ENCODE results near the gene HEBP2.

The HEBP2 gene

DNA sequence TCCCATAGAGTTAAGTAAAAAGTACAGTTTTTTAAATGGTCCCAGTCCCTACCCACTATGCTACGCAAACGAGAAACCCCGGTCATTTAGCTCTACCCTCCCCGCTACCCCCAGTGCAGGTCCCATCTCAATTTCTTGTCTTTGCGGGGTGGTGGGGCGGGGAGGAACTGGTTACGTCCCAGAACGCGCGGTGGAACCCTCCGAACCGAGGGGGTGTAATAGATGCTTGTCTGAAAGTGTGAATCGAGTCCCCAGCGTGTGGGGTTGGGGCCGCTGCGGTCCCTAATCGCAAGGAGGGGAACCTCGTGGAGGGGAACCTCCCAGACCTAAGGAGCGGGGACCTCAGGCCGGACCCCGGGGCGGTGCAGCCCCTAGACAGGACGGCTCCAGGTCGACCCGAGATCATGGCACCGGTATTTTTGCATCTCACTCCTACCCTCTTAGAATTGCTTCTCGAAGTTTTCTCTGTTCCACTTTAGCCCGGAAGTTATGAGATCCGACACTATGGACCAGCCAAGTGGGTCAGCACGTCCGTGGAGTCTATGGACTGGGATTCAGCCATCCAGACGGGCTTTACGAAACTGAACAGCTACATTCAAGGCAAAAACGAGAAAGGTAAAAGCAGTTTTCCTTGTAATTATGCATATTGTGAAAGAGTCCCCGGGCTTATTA, 779 bp downstream of the HEBP2 start:
- DNase-seq (ENCODE audit: low read depth in 2 of 2) = peak in 1 of 2 donors; percentile 20
- H3K4me3 ChIP-seq (replicated peaks in 1 of 2; ENCODE audit: low read depth in 2 of 2, low read length in 2 of 2) = peak overlapping the region; percentile 59 to 78
- TF ChIP-seq, protein P1, sequence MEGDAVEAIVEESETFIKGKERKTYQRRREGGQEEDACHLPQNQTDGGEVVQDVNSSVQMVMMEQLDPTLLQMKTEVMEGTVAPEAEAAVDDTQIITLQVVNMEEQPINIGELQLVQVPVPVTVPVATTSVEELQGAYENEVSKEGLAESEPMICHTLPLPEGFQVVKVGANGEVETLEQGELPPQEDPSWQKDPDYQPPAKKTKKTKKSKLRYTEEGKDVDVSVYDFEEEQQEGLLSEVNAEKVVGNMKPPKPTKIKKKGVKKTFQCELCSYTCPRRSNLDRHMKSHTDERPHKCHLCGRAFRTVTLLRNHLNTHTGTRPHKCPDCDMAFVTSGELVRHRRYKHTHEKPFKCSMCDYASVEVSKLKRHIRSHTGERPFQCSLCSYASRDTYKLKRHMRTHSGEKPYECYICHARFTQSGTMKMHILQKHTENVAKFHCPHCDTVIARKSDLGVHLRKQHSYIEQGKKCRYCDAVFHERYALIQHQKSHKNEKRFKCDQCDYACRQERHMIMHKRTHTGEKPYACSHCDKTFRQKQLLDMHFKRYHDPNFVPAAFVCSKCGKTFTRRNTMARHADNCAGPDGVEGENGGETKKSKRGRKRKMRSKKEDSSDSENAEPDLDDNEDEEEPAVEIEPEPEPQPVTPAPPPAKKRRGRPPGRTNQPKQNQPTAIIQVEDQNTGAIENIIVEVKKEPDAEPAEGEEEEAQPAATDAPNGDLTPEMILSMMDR (IDR thresholded peaks at IDR 0.05; ENCODE audit: low read depth, low read length) = no peak

DNA sequence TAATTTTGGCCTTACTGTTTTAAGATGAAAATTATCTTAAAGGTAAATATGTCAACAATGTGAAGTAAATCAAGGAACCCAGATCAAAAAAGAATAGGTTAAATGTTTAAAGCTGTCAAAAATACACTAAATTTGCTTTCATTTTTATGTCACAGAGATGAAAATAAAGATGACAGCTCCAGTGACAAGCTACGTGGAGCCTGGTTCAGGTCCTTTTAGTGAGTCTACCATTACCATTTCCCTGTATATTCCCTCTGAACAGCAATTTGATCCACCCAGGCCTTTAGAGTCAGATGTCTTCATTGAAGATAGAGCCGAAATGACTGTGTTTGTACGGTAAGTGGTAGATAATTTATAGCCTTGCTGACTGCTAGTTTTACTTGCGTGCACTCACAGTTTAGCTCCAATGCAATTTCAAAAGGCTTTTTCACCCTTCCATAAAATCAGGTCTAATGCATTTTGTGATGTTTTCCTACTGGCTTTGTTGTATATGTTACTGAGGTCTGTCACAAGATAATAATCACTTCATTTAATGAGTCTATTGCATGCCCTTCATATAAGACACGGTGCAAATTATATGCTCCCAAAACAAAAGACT, 1.9 kb downstream of the HEBP2 start:
- TF ChIP-seq, protein P1 (IDR thresholded peaks at IDR 0.05; ENCODE audit: low read depth, low read length) = no peak
- no peak overlapping the region for H3K4me3 ChIP-seq (replicated peaks in 1 of 2; ENCODE audit: low read depth in 2 of 2, low read length in 2 of 2)
- DNase-seq (ENCODE audit: low read depth in 2 of 2) = no peak

DNA sequence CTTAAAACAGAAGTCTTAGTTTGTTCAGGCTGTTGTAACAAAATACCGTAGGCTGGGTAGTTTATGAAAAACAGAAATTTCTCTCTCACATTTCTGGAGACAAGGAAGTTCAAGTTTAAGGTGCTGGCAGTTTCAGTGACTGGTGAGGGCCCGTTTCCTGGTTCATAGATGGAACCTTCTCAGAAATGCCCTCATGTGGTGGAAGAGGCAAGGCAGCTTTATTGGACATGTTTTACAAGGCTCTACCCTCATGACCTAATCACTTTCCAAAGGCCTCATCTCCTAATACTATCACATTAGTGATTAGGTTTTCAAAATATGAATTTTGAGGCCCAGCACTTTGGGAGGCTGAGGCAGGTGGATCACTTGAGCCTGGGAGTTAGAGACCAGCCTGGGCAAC, 2.4 kb downstream of the HEBP2 start:
- no peak overlapping the region for H3K4me3 ChIP-seq (replicated peaks in 1 of 2; ENCODE audit: low read depth in 2 of 2, low read length in 2 of 2)
- TF ChIP-seq, protein P1 (IDR thresholded peaks at IDR 0.05; ENCODE audit: low read depth, low read length) = no peak
- no peak for DNase-seq (ENCODE audit: low read depth in 2 of 2)

DNA sequence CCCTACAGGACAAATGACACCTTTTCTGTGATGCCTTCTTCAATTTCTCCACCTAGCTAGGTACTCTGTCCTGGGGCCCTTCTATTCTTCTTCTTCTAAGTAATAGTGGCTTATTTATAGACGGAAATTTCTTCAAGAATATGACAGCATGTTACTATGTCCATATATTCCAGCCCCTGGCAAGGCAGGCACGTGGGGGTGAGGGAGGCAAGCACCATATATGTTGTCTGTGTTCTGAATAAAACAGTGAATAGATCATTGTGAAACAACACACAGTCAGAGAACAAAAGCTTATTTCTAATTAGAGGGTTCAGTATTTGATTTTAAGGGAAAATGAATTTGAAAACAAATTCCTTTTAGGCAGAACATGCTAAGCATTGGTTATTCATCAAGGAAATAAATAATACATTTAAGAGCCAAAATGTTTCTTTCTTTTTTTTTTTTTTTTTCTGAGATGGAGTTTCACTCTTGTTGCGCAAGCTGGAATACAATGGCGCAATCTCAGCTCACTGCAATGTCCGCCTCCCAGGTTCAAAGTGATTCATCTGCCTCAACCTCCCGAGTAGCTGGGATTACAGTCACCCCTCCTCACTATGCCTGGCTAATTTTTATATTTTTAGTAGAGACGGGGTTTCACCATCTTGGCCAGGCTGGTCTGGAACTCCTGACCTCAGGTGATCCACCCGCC, 6.2 kb downstream of the HEBP2 start:
- H3K4me3 ChIP-seq (replicated peaks in 1 of 2; ENCODE audit: low read depth in 2 of 2, low read length in 2 of 2) = no peak overlapping the region
- TF ChIP-seq, protein P1 (IDR thresholded peaks at IDR 0.05; ENCODE audit: low read depth, low read length) = no peak
- peak; percentile 80 to 91 for DNase-seq (ENCODE audit: low read depth in 2 of 2)

DNA sequence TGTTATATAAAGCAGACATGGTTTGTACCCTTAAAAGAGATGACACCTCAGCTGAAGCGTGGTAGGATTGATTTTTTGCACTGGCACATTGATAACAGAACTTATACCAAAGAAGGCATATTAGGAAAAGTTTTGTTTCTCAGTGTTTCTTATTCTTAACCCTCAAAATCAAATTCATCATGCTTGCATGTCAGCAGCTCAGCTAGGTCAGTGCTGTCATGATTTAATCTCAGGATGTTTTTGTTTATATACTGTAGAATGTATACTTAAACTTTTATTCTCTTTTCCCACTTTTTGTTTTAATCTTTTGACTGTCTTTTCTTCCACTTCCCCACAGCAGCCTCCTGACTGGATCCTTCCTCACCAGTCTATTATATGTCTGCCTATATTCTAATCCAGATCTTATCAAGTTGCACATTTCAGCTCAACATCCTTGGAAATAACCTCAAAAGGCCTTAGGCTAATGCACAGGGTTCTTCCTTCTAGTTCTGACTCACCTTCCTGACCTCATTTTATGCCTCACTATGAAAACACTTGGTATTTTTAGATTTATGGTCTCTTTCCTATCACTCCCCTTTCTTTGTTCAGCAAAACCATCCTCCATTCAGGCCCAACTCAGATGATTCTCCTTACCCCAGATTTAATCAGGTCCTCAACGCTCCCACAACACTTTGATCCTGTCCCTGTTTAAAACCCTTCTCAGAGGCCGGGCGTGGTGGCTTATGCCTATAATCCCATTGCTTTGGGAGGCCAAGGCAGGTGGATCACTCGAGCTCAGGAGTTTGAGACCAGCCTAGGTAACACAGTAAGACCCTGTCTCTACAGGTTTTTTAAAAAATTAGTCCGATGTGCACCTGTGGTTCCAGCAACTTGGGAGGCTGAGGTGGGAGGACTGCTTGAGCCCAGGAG, 7.2 kb downstream of the HEBP2 start:
- DNase-seq (ENCODE audit: low read depth in 2 of 2) = peak; percentile 29 to 83
- H3K4me3 ChIP-seq (replicated peaks in 1 of 2; ENCODE audit: low read depth in 2 of 2, low read length in 2 of 2) = no peak overlapping the region
- TF ChIP-seq, protein P1 (IDR thresholded peaks at IDR 0.05; ENCODE audit: low read depth, low read length) = no peak

DNA sequence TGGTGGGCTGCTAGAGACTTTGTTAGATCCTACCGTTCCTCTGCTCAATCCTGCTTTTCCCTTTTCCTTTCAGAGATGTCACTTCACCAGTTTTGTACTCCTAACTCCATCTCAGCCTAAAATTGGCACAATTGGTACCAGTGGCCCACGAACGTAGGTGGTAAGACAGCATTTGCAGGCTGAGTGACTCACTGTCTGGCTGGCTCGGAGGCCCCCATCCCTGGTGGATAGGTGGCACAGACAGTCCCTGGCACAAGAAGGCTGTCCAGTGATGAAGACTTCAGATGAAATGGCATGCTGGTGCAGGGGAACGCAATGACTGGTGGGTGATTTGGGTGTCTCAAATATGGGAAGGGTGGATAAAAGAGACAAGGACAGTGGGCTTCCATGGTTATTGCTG, 11.1 kb downstream of the HEBP2 start:
- no peak overlapping the region for H3K4me3 ChIP-seq (replicated peaks in 1 of 2; ENCODE audit: low read depth in 2 of 2, low read length in 2 of 2)
- TF ChIP-seq, protein P1 (IDR thresholded peaks at IDR 0.05; ENCODE audit: low read depth, low read length) = no peak
- no peak for DNase-seq (ENCODE audit: low read depth in 2 of 2)
